Adrenal gland (tissue), 12 donors: Measurements from ENCODE around the gene CASP6. TPM values are rescaled to one million over a fixed set of nuclear protein-coding genes. Genes with fewer than 3 reads are reported as not detected.

Experiments
- DNase-seq, 7 donors: peaks; one replicate each; pipeline ENCODE4 v3.0.0-alpha.2; 2019 to 2020
- H3K27ac ChIP-seq, 5 donors: fragments of 200-600 bp; sonication (generic) in 4 of 5; 1 replicate in 3 of 5; 2 replicates in 2 of 5; pipeline versions ENCODE4 v1.5.1 to v1.8.0; 2016 to 2020; ENCODE audit warnings: mild to moderate bottlenecking in 1 of 5
- H3K27me3 ChIP-seq: fragments of 200-600 bp; 2 replicates; pipeline ENCODE4 v1.8.0; 2021
- H3K36me3 ChIP-seq, 2 donors: fragments of 200-600 bp; replicated peaks in 1 of 2; 1 replicate in 1 of 2; 2 replicates in 1 of 2; pipeline versions ENCODE4 v1.5.1 to v1.8.0; 2018 to 2022
- H3K4me1 ChIP-seq, 2 donors: fragments of 200-600 bp; replicated peaks in 1 of 2; 1 replicate in 1 of 2; 2 replicates in 1 of 2; pipeline versions ENCODE4 v1.5.1 to v1.8.0; 2018 to 2021
- H3K4me3 ChIP-seq, 4 donors: fragments of 200-600 bp; sonication (generic) in 3 of 4; one replicate each; pipeline ENCODE4 v1.5.1; 2016 to 2018
- H3K9me3 ChIP-seq, 3 donors: fragments of 200-600 bp; sonication (generic) in 1 of 3; replicated peaks in 1 of 3; 1 replicate in 2 of 3; 2 replicates in 1 of 3; pipeline versions ENCODE4 v1.5.1 to v1.8.0; 2016 to 2021
- CTCF ChIP-seq, 6 experiments: fragments of 450-650 bp in 4 of 6; fragments of 200-600 bp in 2 of 6; sonication (generic) in 1 of 6; IDR thresholded peaks; 1 replicate in 5 of 6; 2 replicates in 1 of 6; pipeline versions ENCODE4 v1.5.1 to v1.8.0; 2016 to 2021; ENCODE audit warnings: antibody characterized with exemption in 6 of 6, mild to moderate bottlenecking in 2 of 6, moderate library complexity in 1 of 6
- POLR2A ChIP-seq, 2 donors: fragments of 450-650 bp; IDR thresholded peaks; one replicate each; pipeline ENCODE4 v1.6.1; 2017; ENCODE audit warnings: antibody characterized with exemption in 2 of 2, mild to moderate bottlenecking in 2 of 2, moderate library complexity in 1 of 2
- WGBS, 4 donors: extraction: QIAGEN DNeasy Blood & Tissue Kit in 2 of 4; methylation state at CpG; one replicate each; pipeline versions ENCODE4 v1.1.5 to v1.1.7; 2013 to 2017; 5-methylcytosine and 5-hydroxymethylcytosine counted together
- intact Hi-C, 2 donors: fragments of 100-400 bp; cut with DNase I; formaldehyde crosslinking; loops; one replicate each; pipeline versions ENCODE4 v1.14.1 to v1.15.0; 2022 to 2023
- polyA plus RNA-seq, 3 donors: library from polyadenylated mRNA; stranded (reverse); fragments of 200-250 nt in 2 of 3; fragments of 350-450 nt in 1 of 3; fragmentation: Illumina TruSeq in 1 of 3; extraction: RNeasy Lipid Tissue Mini Kit (QIAGEN cat#74804) in 1 of 3; gene quantifications; one replicate each; pipeline ENCODE4 v1.2.3, GENCODE V29; 2013 to 2014
- total RNA-seq, 9 donors: library from RNA; depleted of rRNA in 4 of 9; stranded (reverse); fragments of >200 nt in 4 of 9; fragments of 120-200 nt in 1 of 9; fragmentation: NEBNext Ultra II Directional in 1 of 9; extraction: Animal tissue kit (Norgen Biotek cat#: 25700) in 1 of 9; gene quantifications; one replicate each; pipeline versions ENCODE4 v1.1.0 to v1.2.4, GENCODE V29; 2013 to 2023
- donor health status: healthy with polysubstance abuse.
- donor health status: Bipolar disorder and iron deficiency.
- donor health status: DM: yes; HTN: yes; CAD: no.
- donor health status: DM: no; HTN: no; CAD: no.
- donor health status: DM: no; HTN: no; CAD: no.
- donor health status: DM: yes; HTN: yes; CAD: no.

CASP6 gene
- total and polyA plus RNA-seq, 12 donors: 7.3 to 21.6 (median 11.9) TPM

- Histone ChIP-seq H3K4me3 (no peak overlapping the region), H3K27me3 (no peaks in the 10 kb centered on the region), H3K27ac (no peak overlapping the region), H3K4me1 (no peaks in the 10 kb centered on the region), H3K36me3 (no peaks in the 10 kb centered on the region), H3K9me3 (no peaks in the 10 kb centered on the region)
- DNase-seq: no peak
- no peak for TF ChIP-seq CTCF (IDR thresholded peaks at IDR 0.05)
- TF ChIP-seq POLR2A (IDR thresholded peaks at IDR 0.05): no peak
- intact Hi-C loops: no loop called here
Observed at GRCh38 chr4:109672169-109672930, 30.9 kb downstream of the CASP6 start.

GRCh38 chr4:109671350-109671749 lies 31.9 kb downstream of the CASP6 start:
- no peak for DNase-seq
- intact Hi-C loops: no loop called here
- Histone ChIP-seq H3K27ac (no peak overlapping the region), H3K4me1 (no peaks in the 10 kb centered on the region), H3K4me3 (no peak overlapping the region), H3K27me3 (no peaks in the 10 kb centered on the region), H3K9me3 (no peaks in the 10 kb centered on the region), H3K36me3 (no peaks in the 10 kb centered on the region)
- TF ChIP-seq CTCF (IDR thresholded peaks at IDR 0.05) (no peak), POLR2A (IDR thresholded peaks at IDR 0.05) (no peak)

- H3K27me3 ChIP-seq: no peaks in the 10 kb centered on the region
- no peaks in the 10 kb centered on the region for H3K36me3 ChIP-seq
- intact Hi-C loops: no loop called here
- no peaks in the 10 kb centered on the region for H3K4me1 ChIP-seq
- no peak for TF ChIP-seq POLR2A (IDR thresholded peaks at IDR 0.05)
- TF ChIP-seq CTCF (IDR thresholded peaks at IDR 0.05): no peak
- no peak for DNase-seq
- 76 to 83% (median 79%) methylated on average over 5 of the region's 5 CpGs for WGBS, 4 donors
- no peak overlapping the region for H3K4me3 ChIP-seq
- no peak overlapping the region for H3K27ac ChIP-seq
- no peaks in the 10 kb centered on the region for H3K9me3 ChIP-seq
Observed at GRCh38 chr4:109665783-109666485, 37.3 kb downstream of the CASP6 start.

GRCh38 chr4:109662771-109663170 lies 40.5 kb downstream of the CASP6 start:
- no peak for DNase-seq
- no peaks in the 10 kb centered on the region for H3K27me3 ChIP-seq
- H3K36me3 ChIP-seq: no peaks in the 10 kb centered on the region
- no peak overlapping the region for H3K27ac ChIP-seq
- no peaks in the 10 kb centered on the region for H3K9me3 ChIP-seq
- H3K4me3 ChIP-seq: no peak overlapping the region
- no peak for TF ChIP-seq POLR2A (IDR thresholded peaks at IDR 0.05)
- no peak for TF ChIP-seq CTCF (IDR thresholded peaks at IDR 0.05)
- H3K4me1 ChIP-seq: no peaks in the 10 kb centered on the region
- intact Hi-C loops: no loop called here
- WGBS, 4 donors: 59 to 81% (median 74%) methylated on average over 3 of the region's 3 CpGs
